PFSK-1 (cell line): Measurements from ENCODE around the gene PHC2.

Experiments
- FOXP2 ChIP-seq: optimal IDR thresholded peaks from 2 replicates; pipeline ENCODE3; 2011; ENCODE audit warnings: borderline replicate concordance, control low read depth, inconsistent platforms; ENCODE audit not compliant: insufficient read depth; ENCODE audit errors: extremely low read length, extremely low read depth
- POLR2AphosphoS5 ChIP-seq: IDR thresholded peaks from 2 replicates; pipeline ENCODE4 v1.6.1; 2012; ENCODE audit warnings: low read depth, mild to moderate bottlenecking, control low read depth, low read length, moderate library complexity
- SIN3A ChIP-seq: IDR thresholded peaks from 2 replicates; pipeline ENCODE4 v1.6.1; 2012; ENCODE audit warnings: mild to moderate bottlenecking, low read length, moderate library complexity, borderline replicate concordance; ENCODE audit not compliant: insufficient read depth
- TAF1 ChIP-seq: IDR thresholded peaks from 2 replicates; pipeline ENCODE4 v1.6.1; 2012; ENCODE audit warnings: low read length, control low read depth, borderline replicate concordance; ENCODE audit not compliant: insufficient read depth
- TF ChIP-seq, protein P1 (sequence below), 2 experiments: IDR thresholded peaks; 2 replicates each; pipeline versions ENCODE4 v1.6.1 to v1.8.0; 2011 to 2012; ENCODE audit warnings: low read depth in 2 of 2, low read length in 2 of 2, control low read depth in 1 of 2, inconsistent platforms in 1 of 2, mild to moderate bottlenecking in 1 of 2, moderate library complexity in 1 of 2; ENCODE audit not compliant: insufficient read depth in 1 of 2

The PHC2 gene

DNA sequence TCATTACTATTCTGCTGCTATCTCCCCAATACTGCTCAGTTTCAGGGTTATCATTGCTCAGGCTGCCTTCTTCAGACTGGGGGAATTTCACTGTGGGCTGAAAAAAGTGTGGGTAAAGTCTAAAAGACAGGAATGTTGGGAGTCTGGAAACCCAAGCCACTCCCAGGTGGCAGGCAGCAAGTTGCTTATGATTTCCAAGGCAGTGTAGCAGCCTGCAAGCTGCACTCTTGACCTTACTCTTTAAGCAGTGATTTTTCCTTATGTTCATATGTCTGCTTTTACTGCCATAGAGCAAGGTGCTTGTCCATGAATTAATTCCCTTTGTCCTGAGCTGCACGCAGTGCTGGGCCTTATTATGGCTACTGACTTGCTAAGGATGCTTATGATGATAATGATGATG is 53.1 kb downstream of the PHC2 start:
- TF ChIP-seq, protein P1, sequence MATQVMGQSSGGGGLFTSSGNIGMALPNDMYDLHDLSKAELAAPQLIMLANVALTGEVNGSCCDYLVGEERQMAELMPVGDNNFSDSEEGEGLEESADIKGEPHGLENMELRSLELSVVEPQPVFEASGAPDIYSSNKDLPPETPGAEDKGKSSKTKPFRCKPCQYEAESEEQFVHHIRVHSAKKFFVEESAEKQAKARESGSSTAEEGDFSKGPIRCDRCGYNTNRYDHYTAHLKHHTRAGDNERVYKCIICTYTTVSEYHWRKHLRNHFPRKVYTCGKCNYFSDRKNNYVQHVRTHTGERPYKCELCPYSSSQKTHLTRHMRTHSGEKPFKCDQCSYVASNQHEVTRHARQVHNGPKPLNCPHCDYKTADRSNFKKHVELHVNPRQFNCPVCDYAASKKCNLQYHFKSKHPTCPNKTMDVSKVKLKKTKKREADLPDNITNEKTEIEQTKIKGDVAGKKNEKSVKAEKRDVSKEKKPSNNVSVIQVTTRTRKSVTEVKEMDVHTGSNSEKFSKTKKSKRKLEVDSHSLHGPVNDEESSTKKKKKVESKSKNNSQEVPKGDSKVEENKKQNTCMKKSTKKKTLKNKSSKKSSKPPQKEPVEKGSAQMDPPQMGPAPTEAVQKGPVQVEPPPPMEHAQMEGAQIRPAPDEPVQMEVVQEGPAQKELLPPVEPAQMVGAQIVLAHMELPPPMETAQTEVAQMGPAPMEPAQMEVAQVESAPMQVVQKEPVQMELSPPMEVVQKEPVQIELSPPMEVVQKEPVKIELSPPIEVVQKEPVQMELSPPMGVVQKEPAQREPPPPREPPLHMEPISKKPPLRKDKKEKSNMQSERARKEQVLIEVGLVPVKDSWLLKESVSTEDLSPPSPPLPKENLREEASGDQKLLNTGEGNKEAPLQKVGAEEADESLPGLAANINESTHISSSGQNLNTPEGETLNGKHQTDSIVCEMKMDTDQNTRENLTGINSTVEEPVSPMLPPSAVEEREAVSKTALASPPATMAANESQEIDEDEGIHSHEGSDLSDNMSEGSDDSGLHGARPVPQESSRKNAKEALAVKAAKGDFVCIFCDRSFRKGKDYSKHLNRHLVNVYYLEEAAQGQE (IDR thresholded peaks at IDR 0.05; ENCODE audit: insufficient read depth in 1 of 2, low read depth in 2 of 2, low read length in 2 of 2) = no peak
- TF ChIP-seq POLR2AphosphoS5 = no peak
- TF ChIP-seq TAF1 = no peak
- no peak for TF ChIP-seq FOXP2
- TF ChIP-seq SIN3A = no peak

GRCh38 chr1:33377013-33377412 is 53.9 kb downstream of the PHC2 start:
- no peak for TF ChIP-seq TAF1
- TF ChIP-seq, protein P1 (IDR thresholded peaks at IDR 0.05; ENCODE audit: insufficient read depth in 1 of 2, low read depth in 2 of 2, low read length in 2 of 2) = no peak
- no peak for TF ChIP-seq FOXP2
- no peak for TF ChIP-seq SIN3A
- no peak for TF ChIP-seq POLR2AphosphoS5

GRCh38 chr1:33375316-33375715 is 55.6 kb downstream of the PHC2 start:
- no peak for TF ChIP-seq TAF1
- no peak for TF ChIP-seq POLR2AphosphoS5
- no peak for TF ChIP-seq FOXP2
- no peak for TF ChIP-seq SIN3A

DNA sequence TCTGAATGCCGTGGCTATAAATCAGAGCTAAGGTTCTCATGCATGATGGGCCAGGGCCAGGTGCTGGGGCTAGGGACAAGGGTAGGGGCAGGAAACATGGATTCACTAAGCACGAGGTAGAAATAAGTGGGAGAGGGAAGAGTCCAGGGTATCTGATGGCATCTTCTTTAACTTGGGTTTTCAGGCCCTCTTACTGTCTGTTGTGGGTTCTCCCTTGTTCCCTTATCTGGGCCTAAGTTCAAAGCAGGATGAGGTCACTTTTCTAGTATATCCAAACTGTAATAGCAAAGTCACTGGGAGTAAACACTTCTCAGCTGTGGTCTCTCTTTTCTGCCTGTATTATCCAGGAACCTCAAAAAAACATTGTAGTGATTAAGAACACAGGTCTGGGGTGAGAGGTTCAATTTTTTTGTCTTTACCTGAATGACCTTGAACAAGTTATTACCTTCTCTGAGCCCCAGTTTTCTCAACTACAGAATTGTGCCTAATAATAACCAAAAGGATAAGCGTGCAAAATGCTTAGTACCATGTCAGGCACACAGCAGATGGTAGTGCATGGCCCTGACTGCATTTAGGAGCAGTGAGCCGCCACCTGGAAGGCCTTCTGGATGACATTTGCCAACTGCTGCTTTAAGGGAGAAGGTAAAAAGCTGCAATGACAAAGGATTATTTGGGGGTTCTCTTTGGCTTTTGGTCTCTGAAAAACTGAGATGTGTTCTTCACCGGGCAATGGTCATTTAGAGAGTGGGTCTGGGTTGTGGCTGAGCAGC is 56.4 kb downstream of the PHC2 start:
- TF ChIP-seq FOXP2 (no peak), TAF1 (no peak), POLR2AphosphoS5 (no peak), SIN3A (no peak)
- TF ChIP-seq, protein P1 (IDR thresholded peaks at IDR 0.05; ENCODE audit: insufficient read depth in 1 of 2, low read depth in 2 of 2, low read length in 2 of 2) = no peak

DNA sequence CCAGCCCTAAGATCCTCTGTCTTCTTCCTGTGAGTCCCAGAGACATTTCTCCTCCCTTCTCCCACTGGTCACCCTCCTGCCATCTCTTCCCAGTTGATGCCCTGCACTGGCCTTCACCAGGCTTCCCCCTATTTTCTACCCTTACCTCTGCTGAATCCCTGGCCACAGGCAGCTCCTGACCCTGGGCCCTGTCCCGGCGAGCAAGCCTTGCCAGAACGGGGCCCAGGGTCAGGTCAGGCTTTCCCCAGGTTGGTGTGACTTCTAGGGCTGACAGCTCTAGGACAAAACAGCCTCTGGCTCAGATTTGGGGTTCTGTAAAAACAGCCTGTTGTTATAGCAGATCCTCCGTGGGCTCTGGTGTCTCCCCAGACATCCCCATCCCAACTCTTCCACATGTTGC is 57.3 kb downstream of the PHC2 start:
- no peak for TF ChIP-seq FOXP2
- no peak for TF ChIP-seq POLR2AphosphoS5
- TF ChIP-seq SIN3A = no peak
- TF ChIP-seq TAF1 = no peak
- TF ChIP-seq, protein P1 (IDR thresholded peaks at IDR 0.05; ENCODE audit: insufficient read depth in 1 of 2, low read depth in 2 of 2, low read length in 2 of 2) = no peak
